Osteoblast (primary cell): Measurements from ENCODE around the gene RIOK1. TPM values are rescaled to one million over a fixed set of nuclear protein-coding genes. Genes with fewer than 3 reads are reported as not detected.

ENCODE experiments used
- DNase-seq: peaks from one replicate; pipeline ENCODE4 v3.0.0; 2011; ENCODE audit warnings: low spot score, mixed read lengths; ENCODE audit not compliant: insufficient read length; ENCODE audit errors: missing footprints
- H2AFZ ChIP-seq: 2 replicates; pipeline ENCODE4 v1.6.0; 2011; ENCODE audit warnings: mild to moderate bottlenecking, low read length
- H3K27ac ChIP-seq: 2 replicates; pipeline ENCODE4 v1.5.1; 2011; ENCODE audit warnings: mild to moderate bottlenecking, low read depth, low read length, moderate library complexity
- H3K27me3 ChIP-seq: 2 replicates; pipeline ENCODE4 v1.6.0; 2012; ENCODE audit warnings: mild to moderate bottlenecking, control low read depth, inconsistent platforms, low read length, moderate library complexity; ENCODE audit not compliant: insufficient read depth
- H3K36me3 ChIP-seq: 2 replicates; pipeline ENCODE4 v1.5.1; 2011; ENCODE audit warnings: mild to moderate bottlenecking, low read length, control low read depth, moderate library complexity; ENCODE audit not compliant: insufficient read depth
- H3K4me1 ChIP-seq: 2 replicates; pipeline ENCODE4 v1.5.1; 2011; ENCODE audit warnings: mild to moderate bottlenecking, low read length, control low read depth, moderate library complexity; ENCODE audit not compliant: insufficient read depth
- H3K4me2 ChIP-seq: 2 replicates; pipeline ENCODE4 v1.6.0; 2011; ENCODE audit warnings: mild to moderate bottlenecking, low read length; ENCODE audit not compliant: insufficient read depth
- H3K4me3 ChIP-seq: fragments of 200-600 bp; sonication (generic); 3 replicates; pipeline ENCODE4 v1.5.1; 2012; ENCODE audit warnings: mild to moderate bottlenecking, low read length, inconsistent platforms; ENCODE audit not compliant: insufficient read depth
- H3K79me2 ChIP-seq: 2 replicates; pipeline ENCODE4 v1.6.0; 2012; ENCODE audit warnings: mild to moderate bottlenecking, low read length, control low read depth, inconsistent platforms; ENCODE audit not compliant: insufficient read depth
- H3K9me3 ChIP-seq: 2 replicates; pipeline ENCODE4 v1.5.1; 2011; ENCODE audit warnings: low read depth, low read length, control low read depth
- H4K20me1 ChIP-seq: 2 replicates; pipeline ENCODE4 v1.6.0; 2012; ENCODE audit warnings: mild to moderate bottlenecking, low read length, control low read depth; ENCODE audit not compliant: insufficient read depth
- CTCF ChIP-seq: IDR thresholded peaks from 2 replicates; pipeline ENCODE4 v1.5.1; 2011; ENCODE audit warnings: mild to moderate bottlenecking, low read depth, low read length, moderate library complexity; ENCODE audit errors: extremely low read depth
- total RNA-seq: library from RNA; depleted of rRNA; stranded (reverse); fragments of >200 nt; gene quantifications from 2 replicates; pipeline ENCODE4 v1.2.3, GENCODE V29; 2012

Gene RIOK1
- total RNA-seq, 1 donor, result 14.1 TPM

DNA sequence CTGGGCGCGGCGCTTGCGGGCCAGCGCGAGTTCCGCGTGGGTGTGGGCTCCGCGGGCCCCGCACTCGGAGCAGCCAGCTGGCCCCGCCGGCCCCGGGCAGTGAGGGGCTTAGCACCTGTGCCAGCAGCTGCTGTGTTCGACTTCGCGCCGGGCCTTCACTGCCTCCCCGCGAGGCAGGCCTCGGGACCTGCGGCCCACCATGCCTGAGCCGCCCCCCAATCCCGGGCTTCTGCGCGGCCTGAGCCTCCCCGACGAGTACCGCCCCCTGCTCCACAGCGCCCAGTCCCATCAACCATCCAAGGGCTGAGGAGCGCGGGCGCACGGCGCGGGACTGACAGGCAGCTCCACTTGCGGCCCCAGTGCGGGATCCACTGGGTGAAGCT lies 36.2 kb downstream of the RIOK1 start:
- H3K4me3 ChIP-seq, result no peak overlapping the region
- DNase-seq, result no peak
- no peak for TF ChIP-seq CTCF
- H3K4me1 ChIP-seq, result no peaks in the 10 kb centered on the region
- H3K36me3 ChIP-seq, result no peaks in the 10 kb centered on the region
- no peaks in the 10 kb centered on the region for H4K20me1 ChIP-seq
- H2AFZ ChIP-seq, result no peak overlapping the region
- no peaks in the 10 kb centered on the region for H3K79me2 ChIP-seq
- no peak overlapping the region for H3K27ac ChIP-seq
- H3K4me2 ChIP-seq, result no peak overlapping the region
- no peaks in the 10 kb centered on the region for H3K9me3 ChIP-seq
- no peaks in the 10 kb centered on the region for H3K27me3 ChIP-seq

DNA sequence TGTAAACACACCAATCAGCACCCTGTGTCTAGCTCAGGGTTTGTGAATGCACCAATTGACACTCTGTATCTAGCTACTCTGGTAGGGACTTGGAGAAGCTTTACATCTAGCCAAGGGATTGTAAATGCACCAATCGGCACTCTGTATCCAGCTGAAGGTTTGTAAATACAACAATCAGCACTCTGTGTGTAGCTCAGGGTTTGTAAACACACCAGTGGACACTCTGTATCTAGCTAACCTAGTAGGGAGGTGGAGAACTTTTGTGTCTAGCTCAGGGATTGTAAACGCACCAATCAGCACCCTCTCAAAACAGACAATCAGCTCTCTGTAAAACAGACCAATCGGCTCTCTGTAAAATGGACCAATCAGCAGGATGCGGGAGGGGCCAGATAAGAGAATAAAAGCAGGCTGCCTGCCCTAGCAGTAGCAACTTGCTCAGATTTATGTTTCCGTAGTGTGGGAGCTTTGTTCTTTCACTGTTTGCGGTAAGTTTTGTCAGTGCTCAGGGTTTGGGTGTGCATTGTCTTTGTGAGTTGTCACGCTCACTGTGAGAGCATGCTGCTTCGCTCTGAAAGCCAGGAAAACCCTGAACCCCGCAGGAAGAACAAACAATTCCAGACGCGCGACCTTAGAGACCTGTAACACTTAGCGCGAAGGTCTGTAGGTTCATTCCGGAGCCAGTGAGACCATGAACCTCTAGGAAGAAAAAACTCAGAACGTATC lies 37.0 kb downstream of the RIOK1 start:
- no peaks in the 10 kb centered on the region for H4K20me1 ChIP-seq
- peaks cover 3% of the 10 kb centered on the region for H3K4me1 ChIP-seq
- TF ChIP-seq CTCF, result no peak
- no peaks in the 10 kb centered on the region for H3K9me3 ChIP-seq
- no peak overlapping the region for H3K4me3 ChIP-seq
- H3K79me2 ChIP-seq, result no peaks in the 10 kb centered on the region
- H3K27ac ChIP-seq, result no peak overlapping the region
- no peak overlapping the region for H2AFZ ChIP-seq
- no peaks in the 10 kb centered on the region for H3K27me3 ChIP-seq
- H3K4me2 ChIP-seq, result no peak overlapping the region
- no peak for DNase-seq
- H3K36me3 ChIP-seq, result no peaks in the 10 kb centered on the region

- Histone ChIP-seq H3K4me2 (peak overlapping the region; percentile 78), H3K36me3 (no peaks in the 10 kb centered on the region), H3K4me3 (no peak overlapping the region), H3K9me3 (no peaks in the 10 kb centered on the region), H3K4me1 (peaks cover 13% of the 10 kb centered on the region), H2AFZ (peak overlapping the region; percentile 85), H4K20me1 (no peaks in the 10 kb centered on the region), H3K27ac (no peak overlapping the region), H3K27me3 (no peaks in the 10 kb centered on the region), H3K79me2 (no peaks in the 10 kb centered on the region)
- DNase-seq, result no peak
- no peak for TF ChIP-seq CTCF
These were observed 41.7 kb downstream of the RIOK1 start for GRCh38 chr6:7431313-7431673.

GRCh38 chr6:7431674-7432390 lies 42.2 kb downstream of the RIOK1 start:
- Histone ChIP-seq H2AFZ (peak overlapping the region; percentile 85), H3K27ac (peak overlapping the region; percentile 23), H3K4me2 (peak overlapping the region; percentile 78), H3K4me3 (peak overlapping the region; percentile 65), H3K79me2 (no peaks in the 10 kb centered on the region), H3K36me3 (no peaks in the 10 kb centered on the region), H3K4me1 (peaks cover 13% of the 10 kb centered on the region), H3K9me3 (no peaks in the 10 kb centered on the region), H4K20me1 (no peaks in the 10 kb centered on the region), H3K27me3 (no peaks in the 10 kb centered on the region)
- DNase-seq, result peak; percentile 92
- no peak for TF ChIP-seq CTCF
